Osteoblast (primary cell): Measurements from ENCODE around the gene CLSTN2. TPM values are rescaled to one million over a fixed set of nuclear protein-coding genes. Genes with fewer than 3 reads are reported as not detected.

Experiments used
- DNase-seq: peaks from one replicate; pipeline ENCODE4 v3.0.0; 2011; ENCODE audit warnings: low spot score, mixed read lengths; ENCODE audit not compliant: insufficient read length; ENCODE audit errors: missing footprints
- H2AFZ ChIP-seq: 2 replicates; pipeline ENCODE4 v1.6.0; 2011; ENCODE audit warnings: mild to moderate bottlenecking, low read length
- H3K27ac ChIP-seq: 2 replicates; pipeline ENCODE4 v1.5.1; 2011; ENCODE audit warnings: mild to moderate bottlenecking, low read depth, low read length, moderate library complexity
- H3K27me3 ChIP-seq: 2 replicates; pipeline ENCODE4 v1.6.0; 2012; ENCODE audit warnings: mild to moderate bottlenecking, control low read depth, inconsistent platforms, low read length, moderate library complexity; ENCODE audit not compliant: insufficient read depth
- H3K36me3 ChIP-seq: 2 replicates; pipeline ENCODE4 v1.5.1; 2011; ENCODE audit warnings: mild to moderate bottlenecking, low read length, control low read depth, moderate library complexity; ENCODE audit not compliant: insufficient read depth
- H3K4me1 ChIP-seq: 2 replicates; pipeline ENCODE4 v1.5.1; 2011; ENCODE audit warnings: mild to moderate bottlenecking, low read length, control low read depth, moderate library complexity; ENCODE audit not compliant: insufficient read depth
- H3K4me2 ChIP-seq: 2 replicates; pipeline ENCODE4 v1.6.0; 2011; ENCODE audit warnings: mild to moderate bottlenecking, low read length; ENCODE audit not compliant: insufficient read depth
- H3K4me3 ChIP-seq: fragments of 200-600 bp; sonication (generic); 3 replicates; pipeline ENCODE4 v1.5.1; 2012; ENCODE audit warnings: mild to moderate bottlenecking, low read length, inconsistent platforms; ENCODE audit not compliant: insufficient read depth
- H3K79me2 ChIP-seq: 2 replicates; pipeline ENCODE4 v1.6.0; 2012; ENCODE audit warnings: mild to moderate bottlenecking, low read length, control low read depth, inconsistent platforms; ENCODE audit not compliant: insufficient read depth
- H3K9me3 ChIP-seq: 2 replicates; pipeline ENCODE4 v1.5.1; 2011; ENCODE audit warnings: low read depth, low read length, control low read depth
- H4K20me1 ChIP-seq: 2 replicates; pipeline ENCODE4 v1.6.0; 2012; ENCODE audit warnings: mild to moderate bottlenecking, low read length, control low read depth; ENCODE audit not compliant: insufficient read depth
- CTCF ChIP-seq: IDR thresholded peaks from 2 replicates; pipeline ENCODE4 v1.5.1; 2011; ENCODE audit warnings: mild to moderate bottlenecking, low read depth, low read length, moderate library complexity; ENCODE audit errors: extremely low read depth
- total RNA-seq: library from RNA; depleted of rRNA; stranded (reverse); fragments of >200 nt; gene quantifications from 2 replicates; pipeline ENCODE4 v1.2.3, GENCODE V29; 2012

The CLSTN2 gene
- total RNA-seq, 1 donor: under 0.01 TPM

GRCh38 chr3:139944256-139944910 lies 9.4 kb downstream of the CLSTN2 start:
- H3K4me1 ChIP-seq: no peaks in the 10 kb centered on the region
- no peak overlapping the region for H3K27ac ChIP-seq
- no peak overlapping the region for H3K4me3 ChIP-seq
- H3K79me2 ChIP-seq: no peaks in the 10 kb centered on the region
- no peak overlapping the region for H2AFZ ChIP-seq
- H3K36me3 ChIP-seq: no peaks in the 10 kb centered on the region
- no peak for TF ChIP-seq CTCF
- H3K27me3 ChIP-seq: no peaks in the 10 kb centered on the region
- H3K9me3 ChIP-seq: no peaks in the 10 kb centered on the region
- no peaks in the 10 kb centered on the region for H4K20me1 ChIP-seq
- no peak overlapping the region for H3K4me2 ChIP-seq
- DNase-seq: no peak

- H3K4me3 ChIP-seq: no peak overlapping the region
- no peak for DNase-seq
- H3K27me3 ChIP-seq: no peaks in the 10 kb centered on the region
- H2AFZ ChIP-seq: no peak overlapping the region
- no peaks in the 10 kb centered on the region for H3K9me3 ChIP-seq
- H3K79me2 ChIP-seq: no peaks in the 10 kb centered on the region
- no peaks in the 10 kb centered on the region for H3K4me1 ChIP-seq
- no peak overlapping the region for H3K4me2 ChIP-seq
- no peaks in the 10 kb centered on the region for H3K36me3 ChIP-seq
- no peaks in the 10 kb centered on the region for H4K20me1 ChIP-seq
- H3K27ac ChIP-seq: no peak overlapping the region
- no peak for TF ChIP-seq CTCF
Measured at GRCh38 chr3:139945386-139945785, 10.4 kb downstream of the CLSTN2 start.

GRCh38 chr3:139945942-139946341 lies 11.0 kb downstream of the CLSTN2 start:
- no peaks in the 10 kb centered on the region for H3K9me3 ChIP-seq
- no peak overlapping the region for H3K4me2 ChIP-seq
- no peaks in the 10 kb centered on the region for H3K79me2 ChIP-seq
- no peak overlapping the region for H2AFZ ChIP-seq
- no peaks in the 10 kb centered on the region for H3K27me3 ChIP-seq
- no peaks in the 10 kb centered on the region for H3K36me3 ChIP-seq
- no peaks in the 10 kb centered on the region for H4K20me1 ChIP-seq
- H3K4me3 ChIP-seq: no peak overlapping the region
- H3K27ac ChIP-seq: no peak overlapping the region
- TF ChIP-seq CTCF: no peak
- no peak for DNase-seq
- H3K4me1 ChIP-seq: no peaks in the 10 kb centered on the region

- Histone ChIP-seq H3K79me2 (no peaks in the 10 kb centered on the region), H2AFZ (no peak overlapping the region), H3K27ac (no peak overlapping the region), H3K4me2 (no peak overlapping the region), H3K27me3 (no peaks in the 10 kb centered on the region), H3K9me3 (no peaks in the 10 kb centered on the region), H3K4me3 (no peak overlapping the region), H3K36me3 (no peaks in the 10 kb centered on the region), H4K20me1 (no peaks in the 10 kb centered on the region), H3K4me1 (no peaks in the 10 kb centered on the region)
- TF ChIP-seq CTCF: no peak
- DNase-seq: no peak
Measured at GRCh38 chr3:139948467-139948866, 13.5 kb downstream of the CLSTN2 start.
